SK-N-SH treated with all-trans-retinoic acid at 6 μM for 48 hours (cell line): ENCODE results near the gene GFPT2.
"Not testable (repeated sequence)": the region's sequence is repeated elsewhere in the genome, so short reads cannot be mapped to it uniquely, and the experiment has no call there.

Experiments used
- ATAC-seq: fragments of 200-7000 bp; cut with Tn5 transposase; 3 replicates; pipeline ENCODE4 v1.9.1; 2020; ENCODE audit warnings: mild to moderate bottlenecking, moderate library complexity
- ARNTL ChIP-seq: fragments of 450-650 bp; formaldehyde crosslinking; IDR thresholded peaks from 2 replicates; pipeline ENCODE4 v1.5.0; 2020; ENCODE audit warnings: low read depth, mild to moderate bottlenecking, moderate library complexity, borderline replicate concordance
- BACH2 ChIP-seq: fragments of 250-450 bp; sonication (Bioruptor Pico); IDR thresholded peaks from 2 replicates; pipeline ENCODE4 v1.9.0; 2021; ENCODE audit warnings: mild to moderate bottlenecking, borderline replicate concordance
- CREB5 ChIP-seq: fragments of 250-450 bp; sonication (Bioruptor Pico); IDR thresholded peaks from 2 replicates; pipeline ENCODE4 v1.5.1; 2020; ENCODE audit warnings: low read depth, mild to moderate bottlenecking, moderate library complexity
- CSDC2 ChIP-seq: fragments of 250-450 bp; sonication (Bioruptor Pico); IDR thresholded peaks from 2 replicates; pipeline ENCODE4 v1.5.0; 2020; ENCODE audit warnings: mild to moderate bottlenecking, moderate library complexity
- CSRNP3 ChIP-seq: fragments of 250-450 bp; sonication (Bioruptor Pico); IDR thresholded peaks from 2 replicates; pipeline ENCODE4 v1.5.1; 2021; ENCODE audit warnings: mild to moderate bottlenecking, moderate library complexity
- ESRRG ChIP-seq: fragments of 250-450 bp; sonication (Bioruptor Pico); IDR thresholded peaks from 2 replicates; pipeline ENCODE4 v1.6.1; 2021; ENCODE audit warnings: mild to moderate bottlenecking
- GLIS3 ChIP-seq: fragments of 250-450 bp; sonication (Bioruptor Pico); IDR thresholded peaks from 2 replicates; pipeline ENCODE4 v1.5.0; 2020; ENCODE audit warnings: mild to moderate bottlenecking, moderate library complexity
- ISL1 ChIP-seq: fragments of 250-450 bp; sonication (Bioruptor Pico); IDR thresholded peaks from 2 replicates; pipeline ENCODE4 v2.1.2; 2022; ENCODE audit warnings: mild to moderate bottlenecking, moderate library complexity
- OSR1 ChIP-seq: fragments of 250-450 bp; sonication (Bioruptor Pico); IDR thresholded peaks from 2 replicates; pipeline ENCODE4 v1.8.0; 2022; ENCODE audit warnings: moderate library complexity, mild to moderate bottlenecking, inconsistent platforms
- PATZ1 ChIP-seq: fragments of 250-450 bp; sonication (Bioruptor Pico); IDR thresholded peaks from 2 replicates; pipeline ENCODE4 v1.8.0; 2020; ENCODE audit warnings: mild to moderate bottlenecking, moderate library complexity, borderline replicate concordance
- POU6F1 ChIP-seq: fragments of 250-450 bp; sonication (Bioruptor Pico); IDR thresholded peaks from 2 replicates; pipeline ENCODE4 v1.8.0; 2021; ENCODE audit warnings: low read depth, mild to moderate bottlenecking, moderate library complexity, borderline replicate concordance
- RARB ChIP-seq: fragments of 250-450 bp; sonication (Bioruptor Pico); IDR thresholded peaks from 2 replicates; pipeline ENCODE4 v1.8.0; 2021; ENCODE audit warnings: mild to moderate bottlenecking, moderate library complexity
- SNAI2 ChIP-seq: fragments of 250-450 bp; sonication (Bioruptor Pico); IDR thresholded peaks from 2 replicates; pipeline ENCODE4 v1.5.0; 2020; ENCODE audit warnings: mild to moderate bottlenecking, moderate library complexity
- TCF4 ChIP-seq: fragments of 250-450 bp; sonication (Bioruptor Pico); IDR thresholded peaks from 2 replicates; pipeline ENCODE4 v1.8.0; 2021; ENCODE audit warnings: mild to moderate bottlenecking, moderate library complexity, borderline replicate concordance
- TOX ChIP-seq: fragments of 250-450 bp; sonication (Bioruptor Pico); IDR thresholded peaks from 2 replicates; pipeline ENCODE4 v1.8.0; 2021; ENCODE audit warnings: mild to moderate bottlenecking, moderate library complexity, borderline replicate concordance
- TSHZ2 ChIP-seq: fragments of 250-450 bp; sonication (Bioruptor Pico); IDR thresholded peaks from 2 replicates; pipeline ENCODE4 v1.5.0; 2020; ENCODE audit warnings: mild to moderate bottlenecking, moderate library complexity
- ZC3H10 ChIP-seq: fragments of 250-450 bp; sonication (Bioruptor Pico); IDR thresholded peaks from 2 replicates; pipeline ENCODE4 v1.5.1; 2021; ENCODE audit warnings: mild to moderate bottlenecking, moderate library complexity
- ZFP3 ChIP-seq: fragments of 250-450 bp; sonication (Bioruptor Pico); IDR thresholded peaks from 2 replicates; pipeline ENCODE4 v1.5.0; 2020; ENCODE audit warnings: mild to moderate bottlenecking, moderate library complexity
- ZFP30 ChIP-seq: fragments of 450-650 bp; formaldehyde crosslinking; IDR thresholded peaks from 2 replicates; pipeline ENCODE4 v1.5.0; 2022; ENCODE audit warnings: mild to moderate bottlenecking, moderate library complexity
- ZNF70 ChIP-seq: fragments of 450-650 bp; formaldehyde crosslinking; IDR thresholded peaks from 2 replicates; pipeline ENCODE4 v1.5.0; 2020; ENCODE audit warnings: mild to moderate bottlenecking, moderate library complexity
- ZNF8 ChIP-seq: fragments of 450-650 bp; formaldehyde crosslinking; IDR thresholded peaks from 2 replicates; pipeline ENCODE4 v1.5.0; 2020; ENCODE audit warnings: mild to moderate bottlenecking, moderate library complexity

GFPT2 gene

GRCh38 chr5:180301253-180301652, 51.9 kb downstream of the GFPT2 start:
- no peak for ATAC-seq
- no peak for TF ChIP-seq ISL1 (CRISPR knock-in tag)
- no peak for TF ChIP-seq SNAI2 (CRISPR knock-in tag)
- no peak for TF ChIP-seq TCF4 (CRISPR knock-in tag)
- no peak for TF ChIP-seq ARNTL (CRISPR knock-in tag)
- TF ChIP-seq OSR1 (CRISPR knock-in tag): no peak
- no peak for TF ChIP-seq ZC3H10 (CRISPR knock-in tag)
- TF ChIP-seq PATZ1: no peak
- TF ChIP-seq TSHZ2 (CRISPR knock-in tag): no peak
- no peak for TF ChIP-seq ZNF8 (CRISPR knock-in tag)
- no peak for TF ChIP-seq ZNF70 (CRISPR knock-in tag)
- no peak for TF ChIP-seq RARB

GRCh38 chr5:180299526-180299925, 53.6 kb downstream of the GFPT2 start:
- no peak for TF ChIP-seq PATZ1
- no peak for TF ChIP-seq ZFP30
- TF ChIP-seq CSRNP3 (CRISPR knock-in tag): no peak
- TF ChIP-seq SNAI2 (CRISPR knock-in tag): no peak
- TF ChIP-seq TSHZ2 (CRISPR knock-in tag): no peak
- no peak for TF ChIP-seq ARNTL (CRISPR knock-in tag)
- TF ChIP-seq OSR1 (CRISPR knock-in tag): no peak
- no peak for TF ChIP-seq ESRRG (CRISPR knock-in tag)
- TF ChIP-seq TOX (CRISPR knock-in tag): no peak
- no peak for TF ChIP-seq CSDC2
- no peak for TF ChIP-seq CREB5
- no peak for TF ChIP-seq ZFP3 (CRISPR knock-in tag)
- TF ChIP-seq RARB: no peak
- TF ChIP-seq BACH2 (CRISPR knock-in tag): no peak
- no peak for TF ChIP-seq GLIS3
- no peak for TF ChIP-seq POU6F1 (CRISPR knock-in tag)
- TF ChIP-seq ZC3H10 (CRISPR knock-in tag): no peak
- no peak for TF ChIP-seq ZNF70 (CRISPR knock-in tag)
- TF ChIP-seq ISL1 (CRISPR knock-in tag): no peak
- ATAC-seq: no peak

GRCh38 chr5:180299014-180299413, 54.1 kb downstream of the GFPT2 start:
- ATAC-seq: not testable (repeated sequence)
